Kidney (tissue), 14 donors: Measurements from ENCODE around the gene FAM3C. TPM values are rescaled to one million over a fixed set of nuclear protein-coding genes. Genes with fewer than 3 reads are reported as not detected.
"Not testable (repeated sequence)": the region's sequence is repeated elsewhere in the genome, so short reads cannot be mapped to it uniquely, and the experiment has no call there.

ENCODE experiments used
- DNase-seq, 5 donors: peaks; one replicate each; pipeline ENCODE4 v3.0.0-alpha.2; 2013 to 2020
- FAIRE-seq: peaks from 2 replicates; lab custom pipeline; 2012; peaks lifted over from hg19 to GRCh38; lab: Jason Lieb, UNC
- H3K27ac ChIP-seq, 2 donors: one replicate each; pipeline ENCODE4 v1.7.0; 2013; ENCODE audit warnings: low read depth in 2 of 2, low read length in 2 of 2, inconsistent platforms in 1 of 2
- H3K27me3 ChIP-seq: one replicate; pipeline ENCODE4 v1.7.1; 2013; ENCODE audit warnings: low read length, inconsistent platforms; ENCODE audit not compliant: control insufficient read depth, insufficient read depth
- H3K36me3 ChIP-seq, 3 donors: one replicate each; pipeline versions ENCODE4 v1.7.0 to v1.7.1; 2013; ENCODE audit warnings: low read length in 3 of 3, control low read depth in 1 of 3, inconsistent platforms in 1 of 3; ENCODE audit not compliant: insufficient read depth in 3 of 3, control insufficient read depth in 2 of 3
- H3K4me1 ChIP-seq, 3 donors: one replicate each; pipeline versions ENCODE4 v1.7.0 to v1.7.1; 2013; ENCODE audit warnings: low read length in 3 of 3, inconsistent platforms in 1 of 3, low read depth in 1 of 3; ENCODE audit not compliant: control insufficient read depth in 2 of 3, insufficient read depth in 2 of 3
- H3K4me3 ChIP-seq, 3 donors: one replicate each; pipeline versions ENCODE4 v1.7.0 to v1.8.1; 2013; ENCODE audit warnings: low read length in 3 of 3, control low read depth in 1 of 3, inconsistent platforms in 1 of 3
- H3K9ac ChIP-seq, 3 donors: one replicate each; pipeline versions ENCODE4 v1.7.0 to v1.7.1; 2013; ENCODE audit warnings: low read length in 3 of 3, control low read depth in 1 of 3, inconsistent platforms in 1 of 3
- H3K9me3 ChIP-seq, 3 donors: one replicate each; pipeline versions ENCODE4 v1.7.0 to v1.7.1; 2013; ENCODE audit warnings: low read length in 3 of 3, control low read depth in 1 of 3, inconsistent platforms in 1 of 3; ENCODE audit not compliant: control insufficient read depth in 2 of 3, insufficient read depth in 1 of 3
- intact Hi-C: fragments of 100-400 bp; cut with DNase I; formaldehyde crosslinking; loops from one replicate; pipeline ENCODE4 v1.11.1; 2022
- polyA plus RNA-seq: library from polyadenylated mRNA; stranded (reverse); fragments of 350-450 nt; fragmentation: Illumina TruSeq; extraction: RNeasy Lipid Tissue Mini Kit (QIAGEN cat#74804); gene quantifications from one replicate; pipeline ENCODE4 v1.2.3, GENCODE V29; 2014; ENCODE audit warnings: low read depth, low replicate concordance; ENCODE audit not compliant: insufficient read depth
- total RNA-seq: library from RNA; stranded (reverse); fragmentation: NEBNext Ultra II Directional; extraction: Animal tissue kit (Norgen Biotek cat#: 25700); gene quantifications from one replicate; pipeline ENCODE4 v1.2.1, GENCODE V29; 2021
- TF ChIP-seq, protein P1 (sequence below): IDR thresholded peaks from 3 replicates; pipeline ENCODE4 v1.5.1; 2012; ENCODE audit warnings: mild to moderate bottlenecking, moderate library complexity, borderline replicate concordance; ENCODE audit not compliant: insufficient read depth; ENCODE audit errors: extremely low read depth
- donor health status: control.
- donor health status: control.
- donor health status: control.
- donor health status: control.
- donor health status: control.
- donor health status: DM: yes; HTN: yes; CAD: no.
- donor health status: Normal renal cell carcinoma (clear cell type).

Gene FAM3C
- total and polyA plus RNA-seq, 2 donors from 2014 or later = 49.5 to 82.6 TPM

DNA sequence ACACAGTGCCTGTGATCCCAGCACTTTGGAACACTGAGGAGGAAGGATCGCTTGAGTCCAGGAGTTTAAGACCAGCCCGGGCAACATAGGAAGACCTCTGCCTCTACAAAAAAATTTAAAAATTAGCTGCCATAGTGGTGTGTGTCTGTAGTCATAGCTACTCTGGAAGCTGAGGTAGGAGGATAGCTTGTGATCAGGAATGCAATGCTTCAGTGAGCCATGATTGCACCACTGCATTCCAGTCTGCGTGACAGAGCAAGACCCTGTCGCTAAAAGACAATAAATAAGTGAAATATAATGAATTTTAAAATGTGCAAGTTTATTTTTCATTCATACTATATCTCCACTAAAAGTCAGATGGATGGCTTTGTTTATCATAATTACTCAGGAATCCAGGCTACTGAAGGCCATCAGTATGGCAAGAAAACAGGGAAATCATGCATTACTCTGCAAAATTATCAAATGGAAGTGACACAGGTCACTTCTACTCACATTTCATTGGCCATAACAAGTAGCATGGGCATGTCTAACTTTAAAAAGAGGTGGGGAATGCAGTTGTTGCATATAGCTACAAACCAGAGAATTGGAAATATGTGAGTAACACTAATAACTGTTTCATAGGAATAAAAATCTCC is 32.9 kb upstream of the FAM3C start:
- DNase-seq = peak in 3 of 5 donors; percentile 41 to 75 (median 72)
- Histone ChIP-seq H3K9ac (no peak overlapping the region), H3K36me3 (no peaks in the 10 kb centered on the region), H3K4me1 (no peaks in the 10 kb centered on the region), H3K4me3 (no peak overlapping the region), H3K27ac (no peak overlapping the region), H3K27me3 (no peaks in the 10 kb centered on the region), H3K9me3 (no peaks in the 10 kb centered on the region)
- intact Hi-C loops = no loop called here
- TF ChIP-seq, protein P1, sequence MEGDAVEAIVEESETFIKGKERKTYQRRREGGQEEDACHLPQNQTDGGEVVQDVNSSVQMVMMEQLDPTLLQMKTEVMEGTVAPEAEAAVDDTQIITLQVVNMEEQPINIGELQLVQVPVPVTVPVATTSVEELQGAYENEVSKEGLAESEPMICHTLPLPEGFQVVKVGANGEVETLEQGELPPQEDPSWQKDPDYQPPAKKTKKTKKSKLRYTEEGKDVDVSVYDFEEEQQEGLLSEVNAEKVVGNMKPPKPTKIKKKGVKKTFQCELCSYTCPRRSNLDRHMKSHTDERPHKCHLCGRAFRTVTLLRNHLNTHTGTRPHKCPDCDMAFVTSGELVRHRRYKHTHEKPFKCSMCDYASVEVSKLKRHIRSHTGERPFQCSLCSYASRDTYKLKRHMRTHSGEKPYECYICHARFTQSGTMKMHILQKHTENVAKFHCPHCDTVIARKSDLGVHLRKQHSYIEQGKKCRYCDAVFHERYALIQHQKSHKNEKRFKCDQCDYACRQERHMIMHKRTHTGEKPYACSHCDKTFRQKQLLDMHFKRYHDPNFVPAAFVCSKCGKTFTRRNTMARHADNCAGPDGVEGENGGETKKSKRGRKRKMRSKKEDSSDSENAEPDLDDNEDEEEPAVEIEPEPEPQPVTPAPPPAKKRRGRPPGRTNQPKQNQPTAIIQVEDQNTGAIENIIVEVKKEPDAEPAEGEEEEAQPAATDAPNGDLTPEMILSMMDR = no peak
- no peak for FAIRE-seq

DNA sequence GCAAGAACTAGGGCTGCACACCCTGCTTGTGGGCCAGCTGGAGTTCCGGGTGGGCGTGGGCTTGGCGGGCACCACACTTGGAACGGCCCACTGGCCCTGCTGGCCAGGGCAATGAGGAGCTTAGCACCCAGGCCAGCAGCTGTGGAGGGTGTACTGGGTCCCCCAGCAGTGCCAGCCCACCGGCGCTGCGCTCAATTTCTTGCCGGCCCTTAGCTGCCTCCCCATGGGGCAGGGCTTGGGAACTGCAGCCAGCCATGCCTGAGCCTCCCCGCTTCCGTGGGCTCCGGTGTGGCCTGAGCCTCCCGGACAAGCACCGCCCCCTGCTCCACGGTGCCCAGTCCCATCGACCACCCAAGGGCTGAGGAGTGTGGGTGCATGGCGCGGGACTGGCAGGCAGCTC is 25.6 kb upstream of the FAM3C start:
- DNase-seq, H3K27ac ChIP-seq, H3K9ac ChIP-seq, H3K36me3 ChIP-seq, H3K9me3 ChIP-seq, intact Hi-C loops, H3K4me1 ChIP-seq, H3K4me3 ChIP-seq, FAIRE-seq, H3K27me3 ChIP-seq: not testable (repeated sequence)

DNA sequence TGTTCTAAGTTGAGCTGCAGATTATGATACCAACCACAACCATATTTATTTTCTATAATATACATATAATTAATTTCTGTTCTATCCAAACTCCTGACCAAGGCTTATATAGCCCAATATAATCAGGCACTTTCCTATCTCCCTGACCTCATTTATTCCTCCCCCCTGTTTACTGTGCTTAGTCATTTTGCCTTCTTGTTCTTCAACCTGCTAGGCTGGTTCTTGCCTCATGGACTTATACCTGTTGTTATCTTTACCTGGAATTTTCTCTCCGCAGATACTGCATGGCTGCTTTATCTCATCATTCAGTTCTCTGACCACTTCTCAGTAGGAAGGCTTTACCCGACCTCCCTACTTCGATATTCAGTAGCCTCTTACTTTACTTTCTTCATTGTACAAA is 24.9 kb upstream of the FAM3C start:
- H3K27me3 ChIP-seq = no peaks in the 10 kb centered on the region
- intact Hi-C loops = no loop called here
- no peak for FAIRE-seq
- H3K27ac ChIP-seq = no peak overlapping the region
- TF ChIP-seq, protein P1 = no peak
- H3K9me3 ChIP-seq = no peaks in the 10 kb centered on the region
- H3K9ac ChIP-seq = no peak overlapping the region
- no peaks in the 10 kb centered on the region for H3K36me3 ChIP-seq
- no peak overlapping the region for H3K4me3 ChIP-seq
- no peaks in the 10 kb centered on the region for H3K4me1 ChIP-seq
- DNase-seq = no peak

DNA sequence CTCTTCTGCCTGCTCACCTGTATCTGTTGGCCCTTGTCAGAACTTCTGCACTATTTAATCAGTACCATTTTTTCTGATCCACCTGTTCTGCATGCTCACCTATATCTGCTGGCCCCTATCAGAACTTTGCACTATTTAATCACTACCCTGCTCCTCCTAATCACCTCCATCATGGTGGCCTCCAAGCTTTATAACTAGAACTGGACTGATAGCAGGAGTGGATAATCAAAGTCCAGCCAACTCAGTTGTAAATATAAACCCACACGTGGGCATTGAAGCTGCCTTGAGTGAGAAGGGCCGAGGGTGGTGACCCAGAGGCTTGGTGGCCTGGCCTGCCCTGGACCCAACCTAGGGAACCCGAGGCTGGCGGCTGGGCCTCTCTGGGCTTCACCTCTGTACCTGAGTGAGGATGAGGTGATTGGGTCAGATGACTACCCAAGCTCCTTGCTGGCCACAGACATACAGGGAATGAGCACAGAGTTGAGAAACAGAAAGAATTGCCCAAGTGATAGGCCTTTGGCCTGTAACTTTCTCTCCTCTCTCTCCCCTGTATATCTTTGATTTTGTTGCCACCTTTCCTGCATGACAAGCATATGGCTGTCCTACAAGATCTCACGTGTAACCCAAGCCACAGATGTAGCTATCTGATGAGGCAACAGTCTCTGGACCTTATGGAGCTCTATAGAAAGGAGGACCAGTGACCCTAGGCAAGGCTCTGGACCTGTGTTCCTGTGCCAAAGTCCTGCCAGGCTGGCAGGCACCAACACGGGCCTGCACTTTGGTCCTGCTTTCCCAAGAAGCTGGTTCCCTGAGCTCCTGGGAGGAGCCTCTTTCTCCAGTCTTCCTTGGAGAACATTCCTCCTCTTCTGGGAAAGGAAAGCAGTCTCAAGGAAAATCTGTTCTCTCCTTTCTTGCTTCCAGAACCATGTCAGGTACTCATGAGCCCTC is 23.4 kb upstream of the FAM3C start:
- TF ChIP-seq, protein P1 = no peak
- Histone ChIP-seq H3K4me3 (no peak overlapping the region), H3K9ac (no peak overlapping the region), H3K9me3 (no peaks in the 10 kb centered on the region), H3K4me1 (no peaks in the 10 kb centered on the region), H3K27ac (no peak overlapping the region), H3K27me3 (no peaks in the 10 kb centered on the region), H3K36me3 (no peaks in the 10 kb centered on the region)
- intact Hi-C loops = no loop called here
- no peak for FAIRE-seq
- no peak for DNase-seq
